ENCODE data around the gene OLFML2A. TPM values are rescaled to one million over a fixed set of nuclear protein-coding genes. Genes with fewer than 3 reads are reported as not detected.

Gene OLFML2A
- total and polyA plus RNA-seq, 2 of the 13 experiments (the other 11 are each of a cell fraction or from before 2014, with no cell fraction given): 0.01 to 0.02 TPM

GRCh38 chr9:124828489-124829333, 51.8 kb downstream of the OLFML2A start:
- 16% methylated on average over 2 of the region's 2 CpGs for WGBS (ENCODE audit: low lambda C conversion rate)
- FAIRE-seq: no peak
- H2AFZ ChIP-seq (ENCODE audit: low read length): no peak overlapping the region
- no peaks in the 10 kb centered on the region for H3K36me3 ChIP-seq (replicated peaks in 1 of 2; ENCODE audit: control insufficient read depth in 1 of 2, insufficient read depth in 2 of 2, low read length in 2 of 2)
- no peaks in the 10 kb centered on the region for H4K20me1 ChIP-seq (ENCODE audit: insufficient read depth, low read length)
- DNase-seq (ENCODE audit: low spot score): no peak
- no peaks in the 10 kb centered on the region for H3K9me3 ChIP-seq (ENCODE audit: low read length)
- CTCF ChIA-PET (ENCODE audit: low intra/inter-chr PET ratio, low total read pairs): no interaction called here
- no peak overlapping the region for H3K4me3 ChIP-seq (replicated peaks in 1 of 3; ENCODE audit: insufficient read depth in 1 of 3, low read depth in 2 of 3, low read length in 3 of 3)
- POLR2A ChIA-PET: interaction anchor here (0.9 kb wide), 1 partner anchor 32 kb away, joined by 3 read pairs; no protein-coding TSS in a partner anchor
- no TSS peak for BruUV-seq (replicated peaks)
- no peak overlapping the region for H3K27ac ChIP-seq (ENCODE audit: extremely low read length, insufficient read depth, low read length)
- TF ChIP-seq ZNF512 (CRISPR knock-in tag; IDR thresholded peaks at IDR 0.05): 0 out of 2 replicates have a peak, but pooled peaks have one; percentile 25
- no peak for TF ChIP-seq ZBTB33 (CRISPR knock-in tag; IDR thresholded peaks at IDR 0.05)
- TF ChIP-seq YEATS2 (CRISPR knock-in tag; IDR thresholded peaks at IDR 0.05; ENCODE audit: borderline replicate concordance): no peak
- H3K9ac ChIP-seq (ENCODE audit: insufficient read depth, low read depth, low read length): no peak overlapping the region
- no peak overlapping the region for H3K4me2 ChIP-seq (ENCODE audit: low read depth, low read length)
- H3K79me2 ChIP-seq (ENCODE audit: insufficient read depth, low read length): no peaks in the 10 kb centered on the region
- intact Hi-C loops (cut with micrococcal nuclease; ENCODE audit: unreplicated experiment): no loop called here
- ATAC-seq: no peak
- peaks cover 31% of the 10 kb centered on the region for H3K4me1 ChIP-seq (ENCODE audit: insufficient read depth, low read length)
- in situ Hi-C loops (cut with HindIII; ENCODE audit: extremely low pct_ligation_motif_present, low pct_unique_long_range_greater_than_20kb): no loop called here
- peaks cover 3 to 16% of the 10 kb centered on the region in 2 experiments; a peak in 3 of 5 replicates for H3K27me3 ChIP-seq (ENCODE audit: control insufficient read depth in 1 of 2, insufficient read depth in 2 of 2, low read length in 2 of 2)

Measured in HepG2 (cell line).